Dendritic cell treated with granulocyte-macrophage colony-stimulating factor and Interleukin-4, amounts not matched to agents 40 ng/mL and 50 ng/mL, for 4 days (primary cell): ENCODE measurements around the gene ZBTB46.

ENCODE experiments used
- H3K27ac Mint-ChIP-seq: one replicate; pipeline ENCODE4 v1.8.0; 2022; ENCODE audit warnings: mild to moderate bottlenecking, mixed read lengths
- H3K27me3 Mint-ChIP-seq: one replicate; pipeline ENCODE4 v1.8.0; 2022; ENCODE audit warnings: mild to moderate bottlenecking, mixed read lengths
- H3K36me3 Mint-ChIP-seq: one replicate; pipeline ENCODE4 v1.8.0; 2022; ENCODE audit warnings: low read depth, mixed read lengths
- H3K4me1 Mint-ChIP-seq: one replicate; pipeline ENCODE4 v1.8.0; 2022; ENCODE audit warnings: low read depth, mixed read lengths
- H3K4me3 Mint-ChIP-seq: one replicate; pipeline ENCODE4 v1.8.0; 2022; ENCODE audit warnings: mild to moderate bottlenecking, moderate library complexity, mixed read lengths
- H3K9me3 Mint-ChIP-seq: one replicate; pipeline ENCODE4 v1.8.0; 2022; ENCODE audit warnings: mixed read lengths
- intact Hi-C: fragments of 100-400 bp; cut with micrococcal nuclease; formaldehyde crosslinking; loops from one replicate; pipeline ENCODE4 v1.15.0; 2022

The ZBTB46 gene

DNA sequence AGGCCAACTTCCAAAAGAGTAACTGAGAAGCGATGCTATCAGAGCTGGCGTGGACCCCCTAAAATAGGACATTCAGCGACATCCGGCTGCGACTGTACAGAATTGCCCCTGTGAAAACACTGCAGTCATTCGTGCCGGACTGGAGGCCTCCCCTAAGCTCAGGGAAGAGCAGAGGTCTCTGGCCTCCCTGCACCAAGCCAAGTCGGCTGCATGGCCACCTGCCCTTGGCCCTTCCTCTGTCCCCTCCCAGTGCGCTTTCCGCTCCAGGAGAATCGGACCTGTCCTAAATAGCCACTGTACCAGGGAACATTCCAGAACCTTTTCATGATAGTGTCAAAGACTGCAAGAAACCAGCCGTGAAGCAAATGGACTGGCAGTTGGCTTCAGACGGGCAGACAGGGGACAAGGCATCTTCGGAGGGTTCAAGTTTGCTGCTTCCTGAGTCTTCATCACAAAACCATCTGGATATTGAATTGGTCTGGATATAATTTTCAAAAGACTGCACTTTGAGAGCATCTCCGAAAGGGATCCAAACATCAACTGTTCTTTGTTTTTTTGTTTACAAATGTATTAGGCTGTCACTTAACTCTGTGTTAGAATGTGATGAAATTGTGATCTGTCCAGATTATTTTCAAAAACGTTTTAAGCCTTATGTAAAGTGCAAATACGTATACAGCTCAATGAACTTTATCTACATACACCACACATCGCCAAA is 75.0 kb downstream of the ZBTB46 start:
- H3K27me3 Mint-ChIP-seq: peaks cover 5% of the 10 kb centered on the region
- peaks cover 87% of the 10 kb centered on the region for H3K36me3 Mint-ChIP-seq
- no peaks in the 10 kb centered on the region for H3K9me3 Mint-ChIP-seq
- no peak overlapping the region for H3K27ac Mint-ChIP-seq
- intact Hi-C loops: no loop called here
- peaks cover 5% of the 10 kb centered on the region for H3K4me1 Mint-ChIP-seq
- no peak overlapping the region for H3K4me3 Mint-ChIP-seq

- no peak overlapping the region for H3K4me3 Mint-ChIP-seq
- peaks cover 93% of the 10 kb centered on the region for H3K36me3 Mint-ChIP-seq
- intact Hi-C loops: no loop called here
- H3K9me3 Mint-ChIP-seq: no peaks in the 10 kb centered on the region
- H3K27ac Mint-ChIP-seq: no peak overlapping the region
- peaks cover 3% of the 10 kb centered on the region for H3K27me3 Mint-ChIP-seq
- H3K4me1 Mint-ChIP-seq: peaks cover 5% of the 10 kb centered on the region
Measured at GRCh38 chr20:63754008-63754407, 77.1 kb downstream of the ZBTB46 start.

DNA sequence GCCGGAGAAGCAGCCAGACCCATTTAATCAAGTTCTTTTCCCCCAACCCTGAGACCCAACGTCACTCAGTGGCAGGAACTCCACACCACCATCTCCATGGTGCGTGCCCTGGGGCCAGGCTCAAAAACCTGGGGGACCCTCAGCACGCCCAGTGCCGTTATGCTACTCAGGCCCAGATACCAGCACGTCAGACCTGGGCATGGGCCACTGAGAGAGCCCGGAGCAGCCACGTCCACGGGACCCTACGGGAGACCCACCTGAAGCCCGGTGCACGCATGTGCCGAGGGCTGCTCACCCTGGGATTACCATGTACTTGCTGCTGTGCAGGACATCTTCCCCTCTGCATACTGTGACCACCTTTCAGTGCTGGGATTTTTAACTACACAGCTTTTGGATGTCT is 77.7 kb downstream of the ZBTB46 start:
- intact Hi-C loops: no loop called here
- H3K27me3 Mint-ChIP-seq: peaks cover 3% of the 10 kb centered on the region
- H3K36me3 Mint-ChIP-seq: peaks cover 96% of the 10 kb centered on the region
- H3K4me1 Mint-ChIP-seq: peaks cover 5% of the 10 kb centered on the region
- no peak overlapping the region for H3K4me3 Mint-ChIP-seq
- no peaks in the 10 kb centered on the region for H3K9me3 Mint-ChIP-seq
- no peak overlapping the region for H3K27ac Mint-ChIP-seq

GRCh38 chr20:63752411-63753101 is 78.5 kb downstream of the ZBTB46 start:
- no peak overlapping the region for H3K27ac Mint-ChIP-seq

GRCh38 chr20:63751471-63752271 is 79.4 kb downstream of the ZBTB46 start:
- H3K36me3 Mint-ChIP-seq: peaks cover 95% of the 10 kb centered on the region
- peaks cover 3% of the 10 kb centered on the region for H3K27me3 Mint-ChIP-seq
- intact Hi-C loops: no loop called here
- no peak overlapping the region for H3K27ac Mint-ChIP-seq
- H3K4me3 Mint-ChIP-seq: no peak overlapping the region
- peaks cover 5% of the 10 kb centered on the region for H3K4me1 Mint-ChIP-seq
- H3K9me3 Mint-ChIP-seq: no peaks in the 10 kb centered on the region

More at GRCh38 chr20:63752411-63753101, 78.5 kb downstream of the ZBTB46 start:
- intact Hi-C loops: no loop called here
- Mint-ChIP-seq H3K4me3 (no peak overlapping the region), H3K4me1 (peaks cover 5% of the 10 kb centered on the region), H3K36me3 (peaks cover 97% of the 10 kb centered on the region), H3K27me3 (peaks cover 3% of the 10 kb centered on the region), H3K9me3 (no peaks in the 10 kb centered on the region)

DNA sequence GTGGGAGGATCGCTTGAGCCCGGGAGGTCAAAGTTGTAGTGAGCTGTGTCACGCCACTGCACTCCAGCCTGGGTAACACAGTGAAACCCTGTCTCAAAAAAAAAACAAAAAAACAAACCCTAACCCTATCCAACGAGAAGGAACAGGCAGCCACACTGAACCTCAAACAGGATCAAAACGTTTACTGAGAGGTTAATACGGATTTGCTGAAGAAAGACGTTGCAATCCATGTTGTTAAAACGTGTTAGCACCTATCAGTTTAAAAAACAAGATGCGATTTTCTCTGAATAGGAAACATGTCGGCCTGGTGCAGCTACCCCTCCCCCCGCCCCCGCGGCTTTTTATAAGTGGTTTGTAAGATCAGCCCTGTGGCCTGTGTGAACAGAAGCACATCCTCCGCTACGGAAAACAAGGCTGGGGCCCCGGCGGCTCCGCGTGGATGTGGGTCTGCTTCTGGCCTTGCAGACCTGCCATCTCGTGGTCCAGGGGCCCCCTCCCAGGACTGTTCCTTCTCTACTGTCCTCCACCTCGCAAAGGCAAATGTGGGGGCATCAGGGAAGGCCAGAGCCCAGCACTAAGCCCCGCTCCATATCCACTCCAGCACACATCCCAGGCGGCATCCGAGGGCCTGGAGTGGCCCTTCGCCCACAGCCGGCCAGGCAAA is 80.1 kb downstream of the ZBTB46 start:
- no peak overlapping the region for H3K27ac Mint-ChIP-seq
- no peak overlapping the region for H3K4me3 Mint-ChIP-seq
- intact Hi-C loops: no loop called here
- no peaks in the 10 kb centered on the region for H3K9me3 Mint-ChIP-seq
- H3K4me1 Mint-ChIP-seq: peaks cover 5% of the 10 kb centered on the region
- peaks cover 3% of the 10 kb centered on the region for H3K27me3 Mint-ChIP-seq
- peaks cover 95% of the 10 kb centered on the region for H3K36me3 Mint-ChIP-seq

- H3K27ac Mint-ChIP-seq: no peak overlapping the region
- intact Hi-C loops: no loop called here
Measured at GRCh38 chr20:63749597-63750508, 81.2 kb downstream of the ZBTB46 start.

GRCh38 chr20:63748934-63749270 is 82.2 kb downstream of the ZBTB46 start:
- Mint-ChIP-seq H3K9me3 (no peaks in the 10 kb centered on the region), H3K4me1 (peaks cover 5% of the 10 kb centered on the region), H3K36me3 (peaks cover 98% of the 10 kb centered on the region), H3K27me3 (peaks cover 3% of the 10 kb centered on the region), H3K4me3 (no peak overlapping the region), H3K27ac (peak overlapping the region; percentile 22)
- intact Hi-C loops: no loop called here

More at GRCh38 chr20:63749597-63750508, 81.2 kb downstream of the ZBTB46 start:
- Mint-ChIP-seq H3K36me3 (peaks cover 95% of the 10 kb centered on the region), H3K27me3 (peaks cover 3% of the 10 kb centered on the region), H3K9me3 (no peaks in the 10 kb centered on the region), H3K4me1 (peaks cover 5% of the 10 kb centered on the region), H3K4me3 (no peak overlapping the region)

DNA sequence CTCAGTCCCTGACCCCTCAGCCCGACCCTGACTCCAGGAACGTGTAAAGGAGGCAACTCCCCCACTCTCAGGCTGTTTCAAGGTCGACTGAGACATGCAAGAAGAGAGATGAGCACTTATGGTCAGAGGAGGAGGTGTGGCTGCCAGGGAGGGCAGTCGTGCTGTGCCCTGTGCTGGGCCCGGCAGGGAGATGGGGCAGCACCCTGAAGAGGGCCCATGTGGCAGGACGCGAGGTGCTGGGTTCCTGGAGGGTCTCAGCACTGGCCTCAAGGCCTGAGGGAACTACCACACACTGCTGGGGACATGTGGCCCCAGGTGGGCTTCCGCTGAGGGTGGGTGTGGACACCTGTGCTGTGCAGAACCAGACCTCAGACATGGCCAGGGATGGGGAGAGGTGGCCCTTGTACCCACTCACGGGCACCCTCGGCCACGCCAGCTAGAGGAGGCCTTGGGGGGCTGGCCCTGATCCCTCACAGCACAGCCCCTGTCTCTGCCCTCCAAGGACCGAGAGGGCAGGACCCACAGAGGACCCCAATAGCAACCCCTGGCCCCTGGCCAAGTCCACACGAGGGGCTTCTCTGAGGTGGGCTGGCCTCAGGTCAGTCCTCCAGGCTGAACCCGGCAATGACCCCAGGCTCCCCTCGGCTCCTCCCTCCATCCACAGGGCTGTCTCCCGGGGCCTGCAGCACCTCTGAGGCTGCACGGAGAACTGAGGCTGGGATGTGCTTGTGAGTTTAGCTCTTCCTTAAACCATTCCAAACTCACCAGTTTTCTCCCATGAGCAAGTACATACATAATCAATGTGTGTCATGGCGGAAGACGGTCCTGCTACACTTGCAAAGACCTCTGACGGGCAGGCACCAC is 82.8 kb downstream of the ZBTB46 start:
- Mint-ChIP-seq H3K27me3 (peaks cover 3% of the 10 kb centered on the region), H3K36me3 (peaks cover 98% of the 10 kb centered on the region), H3K27ac (peak overlapping the region; percentile 22), H3K4me1 (peaks cover 5% of the 10 kb centered on the region), H3K4me3 (no peak overlapping the region), H3K9me3 (no peaks in the 10 kb centered on the region)
- intact Hi-C loops: no loop called here

- peaks cover 5% of the 10 kb centered on the region for H3K4me1 Mint-ChIP-seq
- intact Hi-C loops: no loop called here
- H3K27me3 Mint-ChIP-seq: peaks cover 3% of the 10 kb centered on the region
- no peak overlapping the region for H3K27ac Mint-ChIP-seq
- H3K36me3 Mint-ChIP-seq: peaks cover 98% of the 10 kb centered on the region
- no peak overlapping the region for H3K4me3 Mint-ChIP-seq
- H3K9me3 Mint-ChIP-seq: no peaks in the 10 kb centered on the region
Measured at GRCh38 chr20:63747622-63748069, 83.4 kb downstream of the ZBTB46 start.

DNA sequence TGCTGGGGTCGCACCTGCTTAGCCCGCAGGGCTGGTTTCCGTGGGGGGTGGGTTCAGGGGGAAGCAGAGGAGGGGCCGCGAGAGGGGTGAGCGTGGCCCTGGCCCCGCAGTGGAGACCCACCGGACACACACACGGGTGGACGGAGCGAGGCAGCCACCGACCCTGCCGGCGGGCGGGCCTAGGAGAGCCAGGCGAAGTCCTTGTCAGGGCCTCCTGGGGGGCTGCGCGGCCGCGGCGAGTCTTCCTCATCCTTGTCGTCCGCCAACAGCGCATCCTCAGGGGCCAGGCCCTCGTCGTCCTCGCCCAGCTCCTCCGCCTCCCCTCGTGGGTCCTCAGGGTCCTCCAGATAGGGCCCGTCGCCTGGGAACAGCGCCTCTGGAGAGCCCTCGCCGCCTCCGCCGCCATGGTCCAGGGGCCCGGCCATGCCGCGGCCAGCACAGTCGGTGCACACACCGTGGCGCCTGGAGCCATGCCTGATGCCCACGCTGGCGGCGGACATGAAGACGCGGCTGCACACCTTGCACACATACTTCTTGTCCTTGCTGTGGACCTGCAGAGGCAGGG is 84.2 kb downstream of the ZBTB46 start:
- Mint-ChIP-seq H3K4me1 (peaks cover 1% of the 10 kb centered on the region), H3K9me3 (no peaks in the 10 kb centered on the region), H3K36me3 (peaks cover 98% of the 10 kb centered on the region), H3K27ac (no peak overlapping the region), H3K27me3 (peaks cover under 1% of the 10 kb centered on the region), H3K4me3 (no peak overlapping the region)
- intact Hi-C loops: no loop called here
